Esophagus squamous epithelium (tissue), 5 donors: ENCODE results near the gene EHD4. TPM values are rescaled to one million over a fixed set of nuclear protein-coding genes. Genes with fewer than 3 reads are reported as not detected.

Source experiments
- DNase-seq: peaks from one replicate; lab custom pipeline; 2025; lab: John Stamatoyannopoulos, UW
- H3K27ac ChIP-seq, 4 donors: fragments of 200-600 bp; sonication (generic); one replicate each; pipeline ENCODE4 v1.5.1; 2016 to 2019; ENCODE audit warnings: mild to moderate bottlenecking in 1 of 4
- H3K27me3 ChIP-seq, 4 donors: fragments of 200-600 bp; sonication (generic); 1 replicate in 3 of 4; 2 replicates in 1 of 4; pipeline versions ENCODE4 v1.5.1 to v1.6.0; 2017 to 2021; ENCODE audit warnings: antibody characterized with exemption in 1 of 4
- H3K36me3 ChIP-seq, 3 donors: fragments of 200-600 bp; sonication (generic); one replicate each; pipeline ENCODE4 v1.5.1; 2016 to 2019
- H3K4me1 ChIP-seq, 3 donors: fragments of 200-600 bp; sonication (generic); one replicate each; pipeline ENCODE4 v1.5.1; 2017 to 2019
- H3K4me3 ChIP-seq, 4 donors: fragments of 200-600 bp; sonication (generic); 1 replicate in 3 of 4; 2 replicates in 1 of 4; pipeline ENCODE4 v1.5.1; 2016 to 2019; ENCODE audit warnings: mild to moderate bottlenecking in 2 of 4, moderate library complexity in 1 of 4
- H3K9me3 ChIP-seq, 3 donors: fragments of 200-600 bp; sonication (generic); one replicate each; pipeline ENCODE4 v1.5.1; 2016 to 2019
- CTCF ChIP-seq, 6 experiments: fragments of 450-650 bp in 4 of 6; fragments of 200-600 bp in 2 of 6; sonication (generic) in 2 of 6; IDR thresholded peaks; one replicate each; pipeline ENCODE4 v1.5.1; 2016 to 2019; ENCODE audit warnings: antibody characterized with exemption in 6 of 6, mild to moderate bottlenecking in 4 of 6, moderate library complexity in 4 of 6
- POLR2A ChIP-seq, 4 donors: fragments of 450-650 bp; IDR thresholded peaks; one replicate each; pipeline ENCODE4 v1.6.1; 2017; ENCODE audit warnings: antibody characterized with exemption in 4 of 4, mild to moderate bottlenecking in 4 of 4, moderate library complexity in 3 of 4
- WGBS, 2 donors: methylation state at CpG; one replicate each; pipeline ENCODE4 v1.1.5; 2018; 5-methylcytosine and 5-hydroxymethylcytosine counted together
- intact Hi-C: fragments of 100-400 bp; cut with DNase I; formaldehyde crosslinking; loops from one replicate; pipeline ENCODE4 v1.15.0; 2022
- total RNA-seq, 4 donors: library from RNA; depleted of rRNA; stranded (reverse); fragments of >200 nt; gene quantifications; one replicate each; pipeline ENCODE4 v1.1.0, GENCODE V29; 2016
- donor health status: DM: yes; HTN: yes; CAD: no.

EHD4 gene
- total RNA-seq, 4 donors from 2014 or later = 25.4 to 45.3 (median 27.8) TPM

- no peaks in the 10 kb centered on the region for H3K9me3 ChIP-seq
- intact Hi-C loops = no loop called here
- H3K36me3 ChIP-seq = no peaks in the 10 kb centered on the region
- H3K27ac ChIP-seq = no peak overlapping the region
- H3K27me3 ChIP-seq = no peaks in the 10 kb centered on the region
- DNase-seq = no peak
- H3K4me1 ChIP-seq = peaks cover under 1 to 14% (median 6%) of the 10 kb centered on the region in 3 donors
- no peak overlapping the region for H3K4me3 ChIP-seq
- WGBS, 2 donors = 80 to 85% methylated on average over 2 to 3 of the region's 9 CpGs
- TF ChIP-seq CTCF (IDR thresholded peaks at IDR 0.05) (no peak), POLR2A (IDR thresholded peaks at IDR 0.05) (no peak)
These were observed 84.5 kb downstream of the EHD4 start for GRCh38 chr15:41887893-41888292.

- 91 to 94% methylated on average over 5 of the region's 10 CpGs for WGBS, 2 donors
- Histone ChIP-seq H3K4me3 (no peak overlapping the region), H3K9me3 (no peaks in the 10 kb centered on the region), H3K36me3 (no peaks in the 10 kb centered on the region), H3K27me3 (peaks cover 0 to 2% (median 0%) of the 10 kb centered on the region in 4 donors), H3K4me1 (peaks cover 4 to 14% (median 7%) of the 10 kb centered on the region in 3 donors), H3K27ac (no peak overlapping the region)
- intact Hi-C loops = no loop called here
- no peak for DNase-seq
- TF ChIP-seq POLR2A (IDR thresholded peaks at IDR 0.05) (no peak), CTCF (IDR thresholded peaks at IDR 0.05) (no peak)
These were observed 85.2 kb downstream of the EHD4 start for GRCh38 chr15:41887161-41887560.

DNA sequence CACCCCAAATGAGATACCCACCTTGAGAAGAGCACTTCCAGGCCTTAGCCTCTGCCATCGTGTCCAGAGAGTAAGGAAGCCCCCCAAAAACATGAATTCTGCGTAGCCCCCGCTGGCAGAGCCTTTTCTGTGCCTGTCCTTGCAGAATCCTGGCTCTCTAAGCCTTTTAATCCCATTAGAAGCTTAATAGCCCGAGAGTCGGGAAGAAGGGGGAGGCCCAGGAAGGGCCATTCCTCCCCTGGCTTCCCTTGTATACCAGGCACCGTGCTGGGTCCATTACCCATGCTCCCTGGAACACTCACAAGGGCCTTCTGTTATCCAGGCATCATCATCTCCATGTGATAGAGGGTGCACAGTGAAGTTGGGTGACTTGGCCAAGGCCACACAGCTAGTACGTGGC is 85.6 kb downstream of the EHD4 start:
- intact Hi-C loops = no loop called here
- no peak overlapping the region for H3K4me3 ChIP-seq
- 80 to 93% methylated on average over 3 to 7 of the region's 7 CpGs for WGBS, 2 donors
- H3K9me3 ChIP-seq = no peaks in the 10 kb centered on the region
- H3K36me3 ChIP-seq = no peaks in the 10 kb centered on the region
- no peak for TF ChIP-seq POLR2A (IDR thresholded peaks at IDR 0.05)
- no peak for TF ChIP-seq CTCF (IDR thresholded peaks at IDR 0.05)
- no peak for DNase-seq
- H3K4me1 ChIP-seq = peaks cover 7 to 17% (median 9%) of the 10 kb centered on the region in 3 donors
- H3K27ac ChIP-seq = no peak overlapping the region
- H3K27me3 ChIP-seq = peaks cover 0 to 7% (median 0%) of the 10 kb centered on the region in 4 donors

DNA sequence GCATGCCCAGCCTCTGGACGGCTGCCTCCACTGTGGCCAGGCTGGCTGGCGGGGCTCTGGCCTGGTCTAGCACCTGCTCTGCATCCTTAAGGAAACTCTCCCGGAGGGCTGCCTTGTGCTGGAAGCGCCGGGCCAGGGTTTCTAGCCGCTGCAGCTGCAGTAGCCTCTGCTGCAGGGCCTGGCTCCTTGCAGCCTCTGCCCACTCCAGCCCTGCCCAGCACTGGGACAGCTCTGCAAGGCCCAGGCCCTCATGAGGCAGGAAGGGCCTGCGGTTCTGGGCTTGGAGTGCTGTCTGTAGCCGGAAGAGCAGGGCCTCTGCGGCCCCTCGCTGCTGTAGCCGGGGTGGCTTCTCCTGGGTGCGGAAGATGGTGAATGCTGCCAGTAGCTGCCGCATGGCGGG is 86.5 kb downstream of the EHD4 start:
- TF ChIP-seq POLR2A (IDR thresholded peaks at IDR 0.05) (no peak), CTCF (IDR thresholded peaks at IDR 0.05) (no peak)
- H3K9me3 ChIP-seq = no peaks in the 10 kb centered on the region
- DNase-seq = no peak
- 100% methylated on average over 7 of the region's 14 CpGs; no CpG with 5 or more reads in 1 of the 2 donors for WGBS, 2 donors
- peaks cover 0 to 14% (median 0%) of the 10 kb centered on the region in 4 donors for H3K27me3 ChIP-seq
- no peak overlapping the region for H3K27ac ChIP-seq
- no peak overlapping the region for H3K4me3 ChIP-seq
- no peaks in the 10 kb centered on the region for H3K36me3 ChIP-seq
- H3K4me1 ChIP-seq = peaks cover 15 to 26% (median 16%) of the 10 kb centered on the region in 3 donors
- intact Hi-C loops = no loop called here

DNA sequence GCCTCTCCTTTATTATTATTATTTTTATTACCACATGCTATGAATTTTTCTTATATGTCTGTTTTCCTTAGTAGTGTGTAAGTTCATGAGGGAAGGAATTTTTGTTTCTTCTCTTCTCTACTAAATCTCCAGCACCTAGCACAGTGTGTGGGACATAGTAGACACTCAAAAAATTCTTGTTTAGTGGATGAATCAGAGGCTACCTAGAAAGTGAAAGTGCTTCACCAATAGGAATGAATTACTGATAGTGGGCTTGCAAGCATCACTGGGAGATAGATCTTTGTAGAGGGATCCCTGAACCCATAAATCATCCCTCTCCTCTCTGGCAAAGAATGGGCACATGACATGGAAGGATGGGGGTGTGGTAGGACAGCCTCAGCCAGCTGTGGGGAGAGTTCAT is 87.0 kb downstream of the EHD4 start:
- TF ChIP-seq POLR2A (IDR thresholded peaks at IDR 0.05) (no peak), CTCF (IDR thresholded peaks at IDR 0.05) (no peak)
- no peaks in the 10 kb centered on the region for H3K9me3 ChIP-seq
- intact Hi-C loops = no loop called here
- H3K4me1 ChIP-seq = peaks cover 19 to 31% (median 20%) of the 10 kb centered on the region in 3 donors
- H3K27ac ChIP-seq = no peak overlapping the region
- DNase-seq = no peak
- peaks cover 0 to 17% (median 0%) of the 10 kb centered on the region in 4 donors for H3K27me3 ChIP-seq
- no peaks in the 10 kb centered on the region for H3K36me3 ChIP-seq
- no peak overlapping the region for H3K4me3 ChIP-seq
